NCI-H524 treated with DMSO at 0.1 percent for 48 hours (cell line): ENCODE measurements around the gene DLK2.

Source experiments
- DNase-seq: peaks from one replicate; lab custom pipeline; 2025; lab: John Stamatoyannopoulos, UW

Gene DLK2

GRCh38 chr6:43452896-43453295 is 2.5 kb downstream of the DLK2 start:
- no peak for DNase-seq

GRCh38 chr6:43451939-43452338 is 3.4 kb downstream of the DLK2 start:
- DNase-seq: no peak

- DNase-seq: no peak
These were observed 4.0 kb downstream of the DLK2 start for GRCh38 chr6:43451348-43451747.

- no peak for DNase-seq
These were observed 4.6 kb downstream of the DLK2 start for GRCh38 chr6:43450699-43451131.

GRCh38 chr6:43448916-43449315 is 6.4 kb downstream of the DLK2 start:
- no peak for DNase-seq

- DNase-seq: no peak
These were observed 7.7 kb downstream of the DLK2 start for GRCh38 chr6:43447604-43448003.

- no peak for DNase-seq
These were observed 9.8 kb downstream of the DLK2 start for GRCh38 chr6:43445576-43445975.

- no peak for DNase-seq
These were observed 10.8 kb downstream of the DLK2 start for GRCh38 chr6:43444582-43444981.

- no peak for DNase-seq
These were observed 11.3 kb downstream of the DLK2 start for GRCh38 chr6:43444036-43444435.

- no peak for DNase-seq
These were observed 12.4 kb downstream of the DLK2 start for GRCh38 chr6:43442935-43443334.

- no peak for DNase-seq
These were observed 17.6 kb downstream of the DLK2 start for GRCh38 chr6:43437700-43438099.

GRCh38 chr6:43436577-43437282 is 18.6 kb downstream of the DLK2 start:
- no peak for DNase-seq

GRCh38 chr6:43435682-43436437 is 19.5 kb downstream of the DLK2 start:
- no peak for DNase-seq

GRCh38 chr6:43434943-43435342 is 20.4 kb downstream of the DLK2 start:
- no peak for DNase-seq

GRCh38 chr6:43434001-43434840 is 21.1 kb downstream of the DLK2 start:
- DNase-seq: no peak

- DNase-seq: no peak
These were observed 22.2 kb downstream of the DLK2 start for GRCh38 chr6:43433148-43433547.

- no peak for DNase-seq
These were observed 23.1 kb downstream of the DLK2 start for GRCh38 chr6:43432009-43432945.

GRCh38 chr6:43428874-43429273 is 26.5 kb downstream of the DLK2 start:
- no peak for DNase-seq

- no peak for DNase-seq
These were observed 27.2 kb downstream of the DLK2 start for GRCh38 chr6:43428112-43428570.

- DNase-seq: peak; percentile 71
These were observed 27.8 kb downstream of the DLK2 start, which contains the start of gene ABCC10 for GRCh38 chr6:43427406-43428111. Gene ABCC10 (plus strand): TSS chr6:43427541. CDS start chr6:43427979, 438 bp downstream.
